Left colon (tissue), 2 donors: ENCODE data around the gene CACNG5. TPM values are rescaled to one million over a fixed set of nuclear protein-coding genes. Genes with fewer than 3 reads are reported as not detected.

ENCODE experiments used
- ATAC-seq: fragments of 200-7000 bp; cut with Tn5 transposase; one replicate; pipeline ENCODE4 v1.9.1; 2020; ENCODE audit warnings: mild to moderate bottlenecking, moderate library complexity
- DNase-seq, 2 donors: peaks; one replicate each; pipeline ENCODE4 v3.0.0-alpha.2; 2020
- intact Hi-C, 2 donors: fragments of 100-400 bp; cut with DNase I in 1 of 2; cut with micrococcal nuclease in 1 of 2; formaldehyde crosslinking; loops; one replicate each; pipeline versions ENCODE4 v1.11.2 to v1.14.0; 2022; cut with DNase I, micrococcal nuclease
- microRNA-seq, 2 donors: library from miRNA; unstranded; fragments of <30 nt; microRNA quantifications; one replicate each; pipeline versions ENCODE4 v1.1.0 to v1.2.0, GENCODE V29; 2020
- total RNA-seq, 2 donors: library from RNA; stranded (reverse); fragmentation: NEBNext Ultra II Directional; extraction: Animal tissue kit (Norgen Biotek cat#: 25700); gene quantifications; one replicate each; pipeline ENCODE4 v1.2.1, GENCODE V29; 2021
- donor health status: DM: no; HTN: no; CAD: no.
- donor health status: DM: yes; HTN: yes; CAD: no.

CACNG5 gene
- total RNA-seq, 2 donors from 2014 or later, result not detected

- intact Hi-C loops, result no loop called here
- no peak for ATAC-seq
- DNase-seq, result no peak
Measured at GRCh38 chr17:66925811-66926500, 91.0 kb downstream of the CACNG5 start.

GRCh38 chr17:66928949-66929348 is 94.0 kb downstream of the CACNG5 start:
- intact Hi-C loops, result no loop called here
- DNase-seq (no peak), ATAC-seq (no peak)

GRCh38 chr17:66929591-66929990 is 94.7 kb downstream of the CACNG5 start:
- intact Hi-C loops, result no loop called here
- ATAC-seq, result no peak

DNA sequence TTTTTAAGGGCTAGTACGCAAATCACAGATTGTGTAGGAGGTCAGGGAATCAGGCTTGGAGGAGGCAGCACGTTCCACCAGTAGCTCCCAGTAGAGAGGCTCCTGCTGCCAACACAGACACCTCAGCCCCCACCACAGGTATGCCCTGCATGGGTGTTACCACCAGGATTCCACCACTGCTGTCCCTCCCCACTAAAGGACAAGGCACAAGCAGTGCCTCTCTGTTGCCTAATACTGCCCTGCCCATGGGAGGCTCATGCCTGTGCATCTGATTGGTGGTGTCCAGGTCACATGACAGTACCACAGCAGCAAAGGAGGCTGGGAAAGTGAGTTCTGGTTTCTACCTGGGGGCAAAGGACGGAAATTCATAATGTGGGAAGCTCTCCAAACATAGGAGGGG is 96.0 kb downstream of the CACNG5 start:
- no peak for DNase-seq
- intact Hi-C loops, result no loop called here
- peak; percentile 44 for ATAC-seq

More at GRCh38 chr17:66929591-66929990, 94.7 kb downstream of the CACNG5 start:
- no peak for DNase-seq

GRCh38 chr17:66932311-66932710 is 97.4 kb downstream of the CACNG5 start:
- DNase-seq (no peak), ATAC-seq (no peak)
- intact Hi-C loops, result no loop called here

DNA sequence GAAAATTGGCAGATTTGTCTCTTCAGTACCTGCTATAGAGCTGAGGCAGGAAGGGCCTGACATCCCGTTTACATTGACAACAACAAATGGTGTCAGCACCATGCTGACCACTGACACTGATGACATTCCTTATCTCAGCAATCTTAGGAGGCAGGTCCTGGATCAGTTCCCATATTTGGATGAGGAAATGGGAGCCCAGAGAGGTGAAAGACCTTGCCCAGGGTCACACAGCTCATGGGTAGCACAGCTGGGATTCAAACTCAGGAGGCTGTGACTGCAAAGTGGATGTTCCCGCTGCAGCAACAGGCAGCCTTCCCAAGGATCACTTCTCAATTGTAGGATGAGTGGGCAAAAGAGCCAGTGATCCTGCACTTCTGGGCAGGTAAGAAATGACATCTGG is 99.1 kb downstream of the CACNG5 start:
- ATAC-seq (no peak), DNase-seq (no peak)
- intact Hi-C loops, result no loop called here

Small RNAs within 50 kb of the gene (microRNA-seq; reads per million reads assigned to microRNA genes)
- 0 reads per million in 2 donors for gene MIR634

Other genes with a start within 250 kb of the CACNG5 start
- gene CACNG4, start 129.6 kb downstream of the CACNG5 start, total RNA-seq, result under 1 TPM; 0.15 to 0.25 TPM
- gene CACNG1, start 209.4 kb downstream of the CACNG5 start, total RNA-seq, result not detected